GM12874 (cell line): ENCODE measurements around the gene MYH16.

Experiments
- TF ChIP-seq, protein P1 (sequence below): IDR thresholded peaks from 2 replicates; pipeline ENCODE4 v1.5.1; 2011; ENCODE audit warnings: low read depth, mild to moderate bottlenecking, control low read depth, low read length, moderate library complexity; ENCODE audit not compliant: insufficient read depth

MYH16 gene

DNA sequence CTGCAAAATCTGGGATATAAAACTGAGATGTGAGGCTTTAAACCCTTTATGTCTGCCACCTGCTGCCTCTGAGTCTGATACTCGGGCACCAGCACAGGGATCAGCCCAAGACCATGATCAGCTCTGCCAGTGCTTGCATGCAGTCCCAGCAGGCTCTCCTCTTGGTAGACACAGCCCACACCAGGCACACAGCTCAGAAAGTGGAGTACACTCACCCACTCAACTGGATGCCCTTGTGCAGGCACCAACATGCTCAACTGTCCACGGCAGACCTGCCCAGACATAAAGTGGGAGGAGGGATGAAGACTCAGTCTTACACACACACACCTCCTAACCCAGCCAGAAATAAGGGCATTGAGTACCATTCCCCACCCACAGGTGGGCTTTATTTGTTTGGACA is 18.2 kb upstream of the MYH16 start:
- TF ChIP-seq, protein P1, sequence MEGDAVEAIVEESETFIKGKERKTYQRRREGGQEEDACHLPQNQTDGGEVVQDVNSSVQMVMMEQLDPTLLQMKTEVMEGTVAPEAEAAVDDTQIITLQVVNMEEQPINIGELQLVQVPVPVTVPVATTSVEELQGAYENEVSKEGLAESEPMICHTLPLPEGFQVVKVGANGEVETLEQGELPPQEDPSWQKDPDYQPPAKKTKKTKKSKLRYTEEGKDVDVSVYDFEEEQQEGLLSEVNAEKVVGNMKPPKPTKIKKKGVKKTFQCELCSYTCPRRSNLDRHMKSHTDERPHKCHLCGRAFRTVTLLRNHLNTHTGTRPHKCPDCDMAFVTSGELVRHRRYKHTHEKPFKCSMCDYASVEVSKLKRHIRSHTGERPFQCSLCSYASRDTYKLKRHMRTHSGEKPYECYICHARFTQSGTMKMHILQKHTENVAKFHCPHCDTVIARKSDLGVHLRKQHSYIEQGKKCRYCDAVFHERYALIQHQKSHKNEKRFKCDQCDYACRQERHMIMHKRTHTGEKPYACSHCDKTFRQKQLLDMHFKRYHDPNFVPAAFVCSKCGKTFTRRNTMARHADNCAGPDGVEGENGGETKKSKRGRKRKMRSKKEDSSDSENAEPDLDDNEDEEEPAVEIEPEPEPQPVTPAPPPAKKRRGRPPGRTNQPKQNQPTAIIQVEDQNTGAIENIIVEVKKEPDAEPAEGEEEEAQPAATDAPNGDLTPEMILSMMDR, result no peak

DNA sequence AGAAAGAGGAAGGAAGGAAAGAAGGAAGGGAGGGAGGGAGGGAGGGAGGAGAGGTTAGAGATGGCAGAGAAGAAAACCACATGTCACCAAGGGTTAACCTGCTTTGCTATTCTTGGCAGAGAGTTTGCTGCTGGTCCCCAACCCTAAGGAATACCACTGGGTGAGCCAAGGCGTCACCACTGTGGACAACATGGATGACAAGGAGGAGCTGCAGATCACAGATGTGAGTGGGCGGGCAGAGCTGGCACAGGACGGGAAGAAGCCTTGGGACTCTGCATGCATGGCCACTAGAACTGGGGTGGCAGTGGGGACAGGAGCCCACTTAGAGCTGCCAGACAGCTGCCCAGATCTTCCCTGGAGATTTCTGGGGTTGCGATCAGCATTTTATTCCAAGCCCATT is 17.2 kb upstream of the MYH16 start:
- TF ChIP-seq, protein P1, result no peak

DNA sequence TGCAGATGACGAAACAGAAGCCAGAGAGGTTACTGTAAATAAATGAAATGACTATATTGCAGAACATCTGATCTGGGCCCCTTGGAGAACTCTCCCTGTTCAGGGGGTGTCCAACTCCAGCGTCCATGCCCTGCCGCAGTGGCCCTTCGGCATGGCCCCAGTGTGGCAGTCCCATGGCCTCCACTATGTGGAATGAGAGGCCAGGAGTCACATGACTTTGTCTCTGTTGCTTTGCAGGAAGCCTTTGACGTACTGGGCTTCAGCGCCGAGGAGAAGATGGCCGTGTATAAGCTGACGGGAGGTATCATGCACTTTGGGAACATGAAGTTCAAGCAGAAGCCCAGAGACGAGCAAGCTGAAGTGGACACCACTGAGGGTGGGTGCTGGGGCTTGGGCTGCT is 15.6 kb upstream of the MYH16 start:
- TF ChIP-seq, protein P1, result no peak

DNA sequence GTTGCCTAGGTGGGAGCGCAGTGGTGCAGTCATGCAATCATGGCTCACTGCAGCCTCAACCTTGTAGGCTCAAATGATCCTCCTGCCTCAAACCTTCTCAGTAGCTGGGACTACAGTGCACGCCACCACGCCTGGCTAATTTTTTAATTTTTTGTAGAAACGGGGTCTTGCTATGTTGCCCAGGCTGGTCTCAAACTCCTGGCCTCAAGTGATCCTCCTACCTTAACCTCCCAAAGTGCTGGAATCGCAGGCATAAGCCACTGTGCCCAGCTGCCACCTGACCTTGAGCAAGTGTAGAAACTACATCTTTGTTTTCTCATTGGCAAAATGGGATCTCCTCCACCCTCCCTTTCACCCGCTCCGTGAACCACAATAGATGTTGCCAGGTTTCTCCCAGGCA is 15.0 kb upstream of the MYH16 start:
- TF ChIP-seq, protein P1, result no peak

DNA sequence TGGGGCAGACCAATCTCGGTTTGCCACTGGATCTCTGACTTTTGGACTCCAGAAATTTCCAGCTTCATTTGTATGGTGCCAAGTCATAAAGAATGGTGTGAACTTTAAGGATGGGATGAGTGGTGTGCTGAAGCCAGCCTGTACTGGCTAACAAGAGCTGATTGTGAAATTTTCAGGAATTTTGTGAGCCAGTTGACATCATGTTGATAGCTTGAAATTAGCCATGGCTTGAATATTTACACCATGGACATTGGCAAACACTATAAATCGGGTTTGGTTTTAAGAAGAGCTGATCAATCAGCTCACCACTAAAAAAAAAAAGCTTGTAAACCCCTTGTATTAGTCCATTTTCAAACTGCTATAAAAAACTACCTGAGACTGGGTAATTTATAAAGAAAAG is 14.1 kb upstream of the MYH16 start:
- TF ChIP-seq, protein P1, result no peak

DNA sequence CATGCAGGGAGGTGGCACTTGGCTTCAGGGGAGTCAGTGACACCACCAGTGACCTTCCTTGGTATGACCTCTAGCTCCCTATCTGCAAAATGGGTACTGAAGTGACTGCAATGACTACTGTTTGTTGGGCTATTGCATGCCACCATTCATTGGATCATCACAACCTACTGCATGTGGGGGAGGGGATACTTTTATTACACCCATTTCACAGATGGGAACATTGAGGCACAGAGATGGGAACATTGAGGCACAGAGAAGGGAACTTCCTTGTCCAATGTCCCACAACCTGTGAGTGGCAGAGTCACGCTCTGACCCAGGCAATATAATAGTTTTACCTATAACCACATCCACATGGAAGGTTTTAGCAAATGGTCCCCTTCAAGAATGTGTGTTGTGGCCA is 12.2 kb upstream of the MYH16 start:
- TF ChIP-seq, protein P1, result no peak

DNA sequence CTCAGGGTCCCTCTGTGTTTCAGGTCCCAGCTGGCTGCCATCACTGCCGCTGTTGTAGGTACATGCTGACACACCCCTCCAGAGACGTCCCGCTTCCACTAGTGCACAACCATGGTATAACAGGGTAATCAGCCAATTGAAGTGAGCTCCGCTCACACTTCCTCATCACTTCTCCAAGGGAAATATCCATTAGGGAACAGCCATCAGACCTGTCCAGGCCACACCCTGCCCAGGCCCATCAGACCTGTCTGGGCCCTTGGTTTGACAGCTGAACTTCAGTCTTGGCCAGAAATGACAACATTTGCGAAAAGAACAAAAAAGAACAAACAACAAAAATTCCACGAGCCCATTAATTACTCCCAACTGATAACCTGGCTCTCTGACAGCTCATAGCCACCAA is 11.0 kb upstream of the MYH16 start:
- TF ChIP-seq, protein P1, result no peak

DNA sequence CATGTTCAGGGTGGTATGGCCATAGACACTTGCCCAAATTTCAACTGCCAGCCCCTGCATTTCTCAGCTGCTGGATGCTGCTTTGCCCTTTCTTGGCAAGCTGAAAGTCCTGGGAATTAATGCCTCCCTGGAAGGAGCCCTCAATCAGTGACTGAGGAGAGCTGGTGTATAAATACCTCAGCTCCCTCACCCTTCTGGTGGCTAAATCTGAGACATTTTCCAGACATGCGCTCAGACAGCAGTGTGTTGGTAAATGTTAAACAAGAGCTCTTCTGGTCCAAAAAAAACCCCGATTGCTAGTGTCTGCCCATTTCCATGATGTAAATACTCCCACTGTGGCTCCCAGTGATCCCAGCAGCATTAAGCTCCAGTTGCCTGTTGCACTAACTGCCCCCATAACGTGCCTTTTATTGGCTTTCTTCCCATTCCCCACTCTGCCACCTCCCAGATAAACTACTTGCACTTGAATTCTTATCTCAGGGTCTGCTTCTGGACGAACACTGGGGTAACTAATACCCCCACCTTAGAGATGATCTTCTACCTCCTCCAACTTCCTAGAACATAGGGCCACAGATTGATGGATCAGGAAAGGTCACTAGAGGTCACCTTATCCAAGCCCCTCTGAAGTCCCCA is 6.7 kb upstream of the MYH16 start:
- TF ChIP-seq, protein P1, result no peak
